HepG2 (cell line): ENCODE results near the gene MEGF6. TPM values are rescaled to one million over a fixed set of nuclear protein-coding genes. Genes with fewer than 3 reads are reported as not detected.

ENCODE experiments used
- CBX2 ChIP-seq, 2 experiments: fragments of 200-600 bp in 1 of 2; sonication (generic); formaldehyde crosslinking in 1 of 2; IDR thresholded peaks; 2 replicates each; pipeline versions ENCODE4 v1.7.0 to v1.8.1; 2018 to 2022; ENCODE audit warnings: low read depth in 2 of 2, low read length in 1 of 2, mild to moderate bottlenecking in 1 of 2, missing genetic modification reagents in 1 of 2
- HIVEP1 ChIP-seq: sonication (generic); formaldehyde crosslinking; IDR thresholded peaks from 2 replicates; pipeline ENCODE4 v1.4.0; 2020; ENCODE audit warnings: mild to moderate bottlenecking, missing genetic modification reagents
- HOXA5 ChIP-seq: sonication (generic); formaldehyde crosslinking; IDR thresholded peaks from 2 replicates; pipeline ENCODE4 v1.4.0; 2020; ENCODE audit warnings: missing genetic modification reagents
- ZFX ChIP-seq: sonication (generic); formaldehyde crosslinking; IDR thresholded peaks from 2 replicates; pipeline ENCODE4 v1.4.0; 2020; ENCODE audit warnings: mild to moderate bottlenecking, low read depth, missing genetic modification reagents, moderate library complexity
- ZFY ChIP-seq: sonication (generic); formaldehyde crosslinking; IDR thresholded peaks from 2 replicates; pipeline ENCODE4 v1.4.0; 2020; ENCODE audit warnings: missing genetic modification reagents
- ZNF850 ChIP-seq: sonication (generic); formaldehyde crosslinking; conservative IDR thresholded peaks from 2 replicates; pipeline ENCODE4 v1.9.0; 2021; ENCODE audit warnings: mild to moderate bottlenecking, missing genetic modification reagents
- ZSCAN21 ChIP-seq: sonication (generic); formaldehyde crosslinking; IDR thresholded peaks from 2 replicates; pipeline ENCODE4 v1.8.0; 2022; ENCODE audit warnings: mild to moderate bottlenecking, missing genetic modification reagents, moderate library complexity, borderline replicate concordance
- polyA plus RNA-seq, 8 experiments: library from polyadenylated mRNA; depleted of rRNA in 3 of 8; stranded (reverse) in 7 of 8; unstranded in 1 of 8; fragments of >200 nt; fragmentation: Illumina TruSeq in 4 of 8; extraction: Trizol in 4 of 8; gene quantifications; 2 replicates each; pipeline versions ENCODE4 v1.2.1 to v1.2.3, GENCODE V29; 2011 to 2016; ENCODE audit warnings: low read depth in 4 of 8, missing spikeins in 1 of 8, mixed read lengths in 1 of 8; ENCODE audit not compliant: insufficient read depth in 1 of 8
- total RNA-seq, 5 experiments: library from RNA; depleted of rRNA; stranded (reverse); fragments of >200 nt; fragmentation: Illumina TruSeq; extraction: Trizol; gene quantifications; 2 replicates each; pipeline ENCODE4 v1.2.3, GENCODE V29; 2016; ENCODE audit warnings: low read depth in 1 of 5
- TF ChIP-seq, protein P1 (sequence below): sonication (generic); formaldehyde crosslinking; IDR thresholded peaks from 2 replicates; pipeline ENCODE4 v1.4.0; 2020; ENCODE audit warnings: missing genetic modification reagents
- TF ChIP-seq, protein P2 (sequence below): sonication (generic); formaldehyde crosslinking; IDR thresholded peaks from 2 replicates; pipeline ENCODE4 v1.5.0; 2020; ENCODE audit warnings: mild to moderate bottlenecking, missing genetic modification reagents
- TF ChIP-seq, protein P3 (sequence below): sonication (generic); formaldehyde crosslinking; IDR thresholded peaks from 2 replicates; pipeline ENCODE4 v1.5.0; 2020; ENCODE audit warnings: mild to moderate bottlenecking, missing genetic modification reagents, borderline replicate concordance
- TF ChIP-seq, protein P4 (sequence below): sonication (generic); formaldehyde crosslinking; IDR thresholded peaks from 2 replicates; pipeline ENCODE4 v1.4.0; 2020; ENCODE audit warnings: missing genetic modification reagents

The MEGF6 gene
- total and polyA plus RNA-seq, 2 of the 13 experiments (the other 11 are each of a cell fraction or from before 2014, with no cell fraction given): 1.9 TPM

DNA sequence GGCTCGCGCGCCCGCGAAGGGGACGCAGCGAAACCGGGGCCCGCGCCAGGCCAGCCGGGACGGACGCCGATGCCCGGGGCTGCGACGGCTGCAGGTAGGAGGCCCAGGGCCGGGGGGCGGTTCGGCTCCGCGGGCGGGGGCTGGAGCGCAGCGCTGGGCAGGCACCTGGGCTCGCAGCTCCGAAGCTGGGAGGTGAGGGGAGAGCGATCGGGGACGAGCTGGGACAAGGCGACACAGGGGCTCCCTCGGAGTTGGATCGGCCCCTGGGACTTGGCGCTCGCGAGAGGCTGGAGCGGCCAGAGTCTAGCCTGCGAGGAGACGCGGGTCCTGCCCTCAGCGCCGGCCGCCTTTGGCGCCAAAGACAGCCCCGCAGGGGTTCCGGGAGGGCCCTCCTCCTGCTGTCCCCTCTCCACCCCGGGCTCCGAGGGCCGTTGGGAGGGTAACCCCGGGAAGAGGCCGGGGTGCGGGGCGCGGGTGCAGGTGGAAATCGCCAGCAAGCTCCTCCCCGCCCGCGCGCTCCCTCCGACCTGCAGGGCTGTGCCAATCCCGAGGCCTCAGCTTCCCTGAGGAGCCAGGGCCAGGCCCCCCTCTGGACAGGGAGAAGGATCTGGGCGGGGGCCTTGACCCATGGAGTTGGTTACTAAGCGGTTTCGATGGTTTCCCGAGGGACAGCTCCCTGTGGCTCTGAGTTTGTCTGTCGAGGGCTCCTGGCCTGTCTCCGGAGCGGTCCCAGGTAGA is 41.4 kb upstream of the MEGF6 start (continued):
- TF ChIP-seq, protein P1, sequence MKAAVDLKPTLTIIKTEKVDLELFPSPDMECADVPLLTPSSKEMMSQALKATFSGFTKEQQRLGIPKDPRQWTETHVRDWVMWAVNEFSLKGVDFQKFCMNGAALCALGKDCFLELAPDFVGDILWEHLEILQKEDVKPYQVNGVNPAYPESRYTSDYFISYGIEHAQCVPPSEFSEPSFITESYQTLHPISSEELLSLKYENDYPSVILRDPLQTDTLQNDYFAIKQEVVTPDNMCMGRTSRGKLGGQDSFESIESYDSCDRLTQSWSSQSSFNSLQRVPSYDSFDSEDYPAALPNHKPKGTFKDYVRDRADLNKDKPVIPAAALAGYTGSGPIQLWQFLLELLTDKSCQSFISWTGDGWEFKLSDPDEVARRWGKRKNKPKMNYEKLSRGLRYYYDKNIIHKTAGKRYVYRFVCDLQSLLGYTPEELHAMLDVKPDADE (CRISPR knock-in tag): no peak
- no peak for TF ChIP-seq HOXA5 (CRISPR knock-in tag)
- TF ChIP-seq, protein P2, sequence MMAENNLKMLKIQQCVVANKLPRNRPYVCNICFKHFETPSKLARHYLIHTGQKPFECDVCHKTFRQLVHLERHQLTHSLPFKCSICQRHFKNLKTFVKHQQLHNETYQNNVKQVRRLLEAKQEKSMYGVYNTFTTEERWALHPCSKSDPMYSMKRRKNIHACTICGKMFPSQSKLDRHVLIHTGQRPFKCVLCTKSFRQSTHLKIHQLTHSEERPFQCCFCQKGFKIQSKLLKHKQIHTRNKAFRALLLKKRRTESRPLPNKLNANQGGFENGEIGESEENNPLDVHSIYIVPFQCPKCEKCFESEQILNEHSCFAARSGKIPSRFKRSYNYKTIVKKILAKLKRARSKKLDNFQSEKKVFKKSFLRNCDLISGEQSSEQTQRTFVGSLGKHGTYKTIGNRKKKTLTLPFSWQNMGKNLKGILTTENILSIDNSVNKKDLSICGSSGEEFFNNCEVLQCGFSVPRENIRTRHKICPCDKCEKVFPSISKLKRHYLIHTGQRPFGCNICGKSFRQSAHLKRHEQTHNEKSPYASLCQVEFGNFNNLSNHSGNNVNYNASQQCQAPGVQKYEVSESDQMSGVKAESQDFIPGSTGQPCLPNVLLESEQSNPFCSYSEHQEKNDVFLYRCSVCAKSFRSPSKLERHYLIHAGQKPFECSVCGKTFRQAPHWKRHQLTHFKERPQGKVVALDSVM (CRISPR knock-in tag): no peak
- TF ChIP-seq, protein P3, sequence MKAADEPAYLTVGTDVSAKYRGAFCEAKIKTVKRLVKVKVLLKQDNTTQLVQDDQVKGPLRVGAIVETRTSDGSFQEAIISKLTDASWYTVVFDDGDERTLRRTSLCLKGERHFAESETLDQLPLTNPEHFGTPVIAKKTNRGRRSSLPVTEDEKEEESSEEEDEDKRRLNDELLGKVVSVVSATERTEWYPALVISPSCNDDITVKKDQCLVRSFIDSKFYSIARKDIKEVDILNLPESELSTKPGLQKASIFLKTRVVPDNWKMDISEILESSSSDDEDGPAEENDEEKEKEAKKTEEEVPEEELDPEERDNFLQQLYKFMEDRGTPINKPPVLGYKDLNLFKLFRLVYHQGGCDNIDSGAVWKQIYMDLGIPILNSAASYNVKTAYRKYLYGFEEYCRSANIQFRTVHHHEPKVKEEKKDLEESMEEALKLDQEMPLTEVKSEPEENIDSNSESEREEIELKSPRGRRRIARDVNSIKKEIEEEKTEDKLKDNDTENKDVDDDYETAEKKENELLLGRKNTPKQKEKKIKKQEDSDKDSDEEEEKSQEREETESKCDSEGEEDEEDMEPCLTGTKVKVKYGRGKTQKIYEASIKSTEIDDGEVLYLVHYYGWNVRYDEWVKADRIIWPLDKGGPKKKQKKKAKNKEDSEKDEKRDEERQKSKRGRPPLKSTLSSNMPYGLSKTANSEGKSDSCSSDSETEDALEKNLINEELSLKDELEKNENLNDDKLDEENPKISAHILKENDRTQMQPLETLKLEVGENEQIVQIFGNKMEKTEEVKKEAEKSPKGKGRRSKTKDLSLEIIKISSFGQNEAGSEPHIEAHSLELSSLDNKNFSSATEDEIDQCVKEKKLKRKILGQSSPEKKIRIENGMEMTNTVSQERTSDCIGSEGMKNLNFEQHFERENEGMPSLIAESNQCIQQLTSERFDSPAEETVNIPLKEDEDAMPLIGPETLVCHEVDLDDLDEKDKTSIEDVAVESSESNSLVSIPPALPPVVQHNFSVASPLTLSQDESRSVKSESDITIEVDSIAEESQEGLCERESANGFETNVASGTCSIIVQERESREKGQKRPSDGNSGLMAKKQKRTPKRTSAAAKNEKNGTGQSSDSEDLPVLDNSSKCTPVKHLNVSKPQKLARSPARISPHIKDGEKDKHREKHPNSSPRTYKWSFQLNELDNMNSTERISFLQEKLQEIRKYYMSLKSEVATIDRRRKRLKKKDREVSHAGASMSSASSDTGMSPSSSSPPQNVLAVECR (CRISPR knock-in tag): peak; percentile 41; the same call in 1 of the 2 replicates
- TF ChIP-seq, protein P4, sequence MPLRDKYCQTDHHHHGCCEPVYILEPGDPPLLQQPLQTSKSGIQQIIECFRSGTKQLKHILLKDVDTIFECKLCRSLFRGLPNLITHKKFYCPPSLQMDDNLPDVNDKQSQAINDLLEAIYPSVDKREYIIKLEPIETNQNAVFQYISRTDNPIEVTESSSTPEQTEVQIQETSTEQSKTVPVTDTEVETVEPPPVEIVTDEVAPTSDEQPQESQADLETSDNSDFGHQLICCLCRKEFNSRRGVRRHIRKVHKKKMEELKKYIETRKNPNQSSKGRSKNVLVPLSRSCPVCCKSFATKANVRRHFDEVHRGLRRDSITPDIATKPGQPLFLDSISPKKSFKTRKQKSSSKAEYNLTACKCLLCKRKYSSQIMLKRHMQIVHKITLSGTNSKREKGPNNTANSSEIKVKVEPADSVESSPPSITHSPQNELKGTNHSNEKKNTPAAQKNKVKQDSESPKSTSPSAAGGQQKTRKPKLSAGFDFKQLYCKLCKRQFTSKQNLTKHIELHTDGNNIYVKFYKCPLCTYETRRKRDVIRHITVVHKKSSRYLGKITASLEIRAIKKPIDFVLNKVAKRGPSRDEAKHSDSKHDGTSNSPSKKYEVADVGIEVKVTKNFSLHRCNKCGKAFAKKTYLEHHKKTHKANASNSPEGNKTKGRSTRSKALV (CRISPR knock-in tag): peak; percentile 91; the same call in 1 of the 2 replicates
- peak; percentile 31; the same call in 1 of the 2 replicates for TF ChIP-seq ZFX (CRISPR knock-in tag)
- TF ChIP-seq HIVEP1 (CRISPR knock-in tag): no peak
- no peak for TF ChIP-seq ZSCAN21 (CRISPR knock-in tag)
- TF ChIP-seq CBX2 (IDR thresholded peaks at IDR 0.05; ENCODE audit: low read depth, low read length): no peak
- no peak for TF ChIP-seq CBX2 (CRISPR knock-in tag; IDR thresholded peaks at IDR 0.05; ENCODE audit: low read depth)
- no peak for TF ChIP-seq ZNF850 (CRISPR knock-in tag)
- no peak; the same call in 1 of the 2 replicates for TF ChIP-seq ZFY
